Measurements from ENCODE around the gene AMOT. TPM values are rescaled to one million over a fixed set of nuclear protein-coding genes. Genes with fewer than 3 reads are reported as not detected.
A peak's percentile ranks its signal among the peaks of the same experiment; 100 is the strongest.

AMOT gene
- total RNA-seq, 1 donor from 2014 or later: 36.9 TPM

DNA sequence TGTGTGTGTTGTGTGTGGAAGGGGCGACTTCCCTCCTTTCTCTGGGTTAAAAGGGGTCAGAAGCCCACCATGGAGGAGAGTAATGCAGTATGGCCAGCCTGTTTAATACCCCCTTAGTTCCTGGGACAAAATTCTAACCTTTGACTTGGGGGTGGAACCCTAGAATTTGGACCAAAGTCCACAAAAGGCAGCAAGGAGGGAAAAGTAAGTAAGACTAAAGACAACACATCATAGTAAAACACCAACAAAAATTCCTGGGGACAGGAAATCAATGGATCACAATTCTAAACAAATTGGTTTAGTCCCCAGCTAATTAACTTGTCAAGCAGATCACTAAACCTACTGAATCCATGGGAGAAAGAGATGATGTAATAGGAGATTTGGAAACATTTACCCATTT, 3.1 kb downstream of the AMOT start:
- Histone ChIP-seq H3K27ac (ENCODE audit: low read depth, low read length) (no peak overlapping the region), H3K9ac (ENCODE audit: low read length) (no peak overlapping the region), H2AFZ (ENCODE audit: low read depth, low read length) (no peak overlapping the region), H3K4me3 (ENCODE audit: insufficient read depth, low read depth, low read length) (no peak overlapping the region), H4K20me1 (ENCODE audit: insufficient read depth, low read length) (no peaks in the 10 kb centered on the region), H3K36me3 (ENCODE audit: insufficient read depth, low read length) (no peaks in the 10 kb centered on the region), H3K9me3 (ENCODE audit: insufficient read depth, low read depth, low read length) (no peaks in the 10 kb centered on the region), H3K4me2 (ENCODE audit: low read length) (no peak overlapping the region), H3K4me1 (ENCODE audit: insufficient read depth, low read length) (peaks cover 10% of the 10 kb centered on the region), H3K27me3 (ENCODE audit: insufficient read depth, low read length) (no peaks in the 10 kb centered on the region), H3K79me2 (ENCODE audit: insufficient read depth, low read length) (no peaks in the 10 kb centered on the region)
- Mint-ChIP-seq H3K36me3 (ENCODE audit: low read depth, unreplicated experiment) (no peaks in the 10 kb centered on the region), H3K9me3 (ENCODE audit: unreplicated experiment) (no peaks in the 10 kb centered on the region), H3K27ac (ENCODE audit: unreplicated experiment) (no peak overlapping the region), H3K4me3 (ENCODE audit: unreplicated experiment) (peak overlapping the region; percentile 11), H3K27me3 (ENCODE audit: low read depth, unreplicated experiment) (no peaks in the 10 kb centered on the region), H3K4me1 (ENCODE audit: low read depth, unreplicated experiment) (peaks cover 14% of the 10 kb centered on the region)
- TF ChIP-seq, protein P1, sequence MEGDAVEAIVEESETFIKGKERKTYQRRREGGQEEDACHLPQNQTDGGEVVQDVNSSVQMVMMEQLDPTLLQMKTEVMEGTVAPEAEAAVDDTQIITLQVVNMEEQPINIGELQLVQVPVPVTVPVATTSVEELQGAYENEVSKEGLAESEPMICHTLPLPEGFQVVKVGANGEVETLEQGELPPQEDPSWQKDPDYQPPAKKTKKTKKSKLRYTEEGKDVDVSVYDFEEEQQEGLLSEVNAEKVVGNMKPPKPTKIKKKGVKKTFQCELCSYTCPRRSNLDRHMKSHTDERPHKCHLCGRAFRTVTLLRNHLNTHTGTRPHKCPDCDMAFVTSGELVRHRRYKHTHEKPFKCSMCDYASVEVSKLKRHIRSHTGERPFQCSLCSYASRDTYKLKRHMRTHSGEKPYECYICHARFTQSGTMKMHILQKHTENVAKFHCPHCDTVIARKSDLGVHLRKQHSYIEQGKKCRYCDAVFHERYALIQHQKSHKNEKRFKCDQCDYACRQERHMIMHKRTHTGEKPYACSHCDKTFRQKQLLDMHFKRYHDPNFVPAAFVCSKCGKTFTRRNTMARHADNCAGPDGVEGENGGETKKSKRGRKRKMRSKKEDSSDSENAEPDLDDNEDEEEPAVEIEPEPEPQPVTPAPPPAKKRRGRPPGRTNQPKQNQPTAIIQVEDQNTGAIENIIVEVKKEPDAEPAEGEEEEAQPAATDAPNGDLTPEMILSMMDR (IDR thresholded peaks at IDR 0.05; ENCODE audit: insufficient read depth, low read depth, low read length): no peak
- TF ChIP-seq EZH2 (IDR thresholded peaks at IDR 0.05; ENCODE audit: insufficient read depth, low read length): no peak
- FAIRE-seq (peak; percentile 29), DNase-seq (ENCODE audit: low read depth) (no peak)

DNA sequence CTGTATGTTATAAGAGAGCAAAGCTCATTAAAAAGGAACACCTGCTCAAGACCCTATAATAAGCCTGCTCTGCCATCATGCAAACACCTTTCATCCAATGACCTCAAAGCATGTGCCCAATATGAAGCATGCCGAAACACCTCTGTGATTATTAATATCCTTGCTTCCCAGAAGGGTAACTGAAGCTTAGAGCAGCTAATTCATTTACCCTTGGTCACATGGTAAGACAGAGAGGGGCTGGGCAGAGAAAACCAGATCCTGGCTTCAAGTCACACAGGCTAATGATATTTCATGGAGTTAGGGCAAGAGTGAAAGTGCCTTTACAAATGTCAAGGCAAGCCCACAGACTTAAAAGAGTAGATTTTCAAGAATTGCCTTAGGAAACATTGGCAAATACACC, 5.6 kb downstream of the AMOT start:
- H3K4me3 Mint-ChIP-seq (ENCODE audit: unreplicated experiment): no peak overlapping the region
- H3K9me3 Mint-ChIP-seq (ENCODE audit: unreplicated experiment): no peaks in the 10 kb centered on the region
- no peaks in the 10 kb centered on the region for H3K9me3 ChIP-seq (ENCODE audit: insufficient read depth, low read depth, low read length)
- no peak overlapping the region for H3K27ac ChIP-seq (ENCODE audit: low read depth, low read length)
- DNase-seq (ENCODE audit: low read depth) (no peak), FAIRE-seq (peak; percentile 66)
- no peak overlapping the region for H3K27ac Mint-ChIP-seq (ENCODE audit: unreplicated experiment)
- no peak overlapping the region for H3K9ac ChIP-seq (ENCODE audit: low read length)
- TF ChIP-seq, protein P1 (IDR thresholded peaks at IDR 0.05; ENCODE audit: insufficient read depth, low read depth, low read length): no peak
- no peak for TF ChIP-seq EZH2 (IDR thresholded peaks at IDR 0.05; ENCODE audit: insufficient read depth, low read length)
- H3K27me3 ChIP-seq (ENCODE audit: insufficient read depth, low read length): no peaks in the 10 kb centered on the region
- peak overlapping the region; percentile 73 for H3K4me2 ChIP-seq (ENCODE audit: low read length)
- no peaks in the 10 kb centered on the region for H3K27me3 Mint-ChIP-seq (ENCODE audit: low read depth, unreplicated experiment)
- peaks cover 15% of the 10 kb centered on the region for H3K4me1 Mint-ChIP-seq (ENCODE audit: low read depth, unreplicated experiment)
- no peaks in the 10 kb centered on the region for H3K36me3 Mint-ChIP-seq (ENCODE audit: low read depth, unreplicated experiment)
- no peak overlapping the region for H3K4me3 ChIP-seq (ENCODE audit: insufficient read depth, low read depth, low read length)
- H3K79me2 ChIP-seq (ENCODE audit: insufficient read depth, low read length): no peaks in the 10 kb centered on the region
- no peaks in the 10 kb centered on the region for H3K36me3 ChIP-seq (ENCODE audit: insufficient read depth, low read length)
- no peaks in the 10 kb centered on the region for H4K20me1 ChIP-seq (ENCODE audit: insufficient read depth, low read length)
- H3K4me1 ChIP-seq (ENCODE audit: insufficient read depth, low read length): peaks cover 10% of the 10 kb centered on the region
- H2AFZ ChIP-seq (ENCODE audit: low read depth, low read length): no peak overlapping the region

DNA sequence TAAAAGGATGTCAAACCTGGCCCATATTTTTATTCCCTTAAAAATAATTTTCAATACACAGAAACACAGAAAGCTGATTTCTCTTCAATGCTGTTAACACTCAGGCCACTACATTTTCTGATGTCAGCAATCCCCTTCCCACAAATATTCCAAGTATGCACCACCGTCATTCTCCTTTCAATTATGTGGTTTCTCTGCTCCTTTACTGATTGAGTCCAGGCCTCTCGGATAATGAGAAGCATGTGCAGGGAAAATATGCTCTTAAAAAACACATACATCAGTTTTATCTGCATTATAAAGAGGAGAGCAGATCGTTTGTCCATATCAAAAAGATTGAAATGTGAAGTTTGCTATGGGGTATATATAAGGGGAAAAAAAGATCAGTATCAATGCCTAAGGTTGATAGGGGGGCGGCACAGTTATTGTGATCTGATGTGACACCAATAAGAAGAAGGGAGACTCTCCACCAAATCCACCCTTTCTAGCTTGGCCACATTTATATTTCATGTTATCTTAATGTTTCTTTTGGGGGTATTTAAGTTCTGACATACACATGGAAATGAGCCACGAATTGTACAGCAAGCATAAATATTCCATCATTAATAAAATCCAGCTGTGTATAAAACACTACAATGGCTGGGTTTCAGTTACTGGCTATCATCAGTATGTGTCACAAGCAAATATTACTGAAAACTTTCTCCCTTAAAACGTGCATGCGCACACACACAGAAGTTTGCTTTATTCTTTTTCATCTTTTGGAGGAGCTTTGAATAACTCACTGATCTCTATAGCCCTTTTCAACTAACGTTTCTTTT, 6.4 kb downstream of the AMOT start:
- TF ChIP-seq, protein P1 (IDR thresholded peaks at IDR 0.05; ENCODE audit: insufficient read depth, low read depth, low read length): no peak
- no peak for TF ChIP-seq EZH2 (IDR thresholded peaks at IDR 0.05; ENCODE audit: insufficient read depth, low read length)
- Histone ChIP-seq H3K4me3 (ENCODE audit: insufficient read depth, low read depth, low read length) (peak overlapping the region; percentile 33), H3K27ac (ENCODE audit: low read depth, low read length) (peak overlapping the region; percentile 23), H4K20me1 (ENCODE audit: insufficient read depth, low read length) (no peaks in the 10 kb centered on the region), H3K9ac (ENCODE audit: low read length) (peak overlapping the region; percentile 36), H3K27me3 (ENCODE audit: insufficient read depth, low read length) (no peaks in the 10 kb centered on the region), H2AFZ (ENCODE audit: low read depth, low read length) (no peak overlapping the region), H3K9me3 (ENCODE audit: insufficient read depth, low read depth, low read length) (no peaks in the 10 kb centered on the region), H3K79me2 (ENCODE audit: insufficient read depth, low read length) (no peaks in the 10 kb centered on the region), H3K4me2 (ENCODE audit: low read length) (peak overlapping the region; percentile 73), H3K36me3 (ENCODE audit: insufficient read depth, low read length) (no peaks in the 10 kb centered on the region), H3K4me1 (ENCODE audit: insufficient read depth, low read length) (peaks cover 10% of the 10 kb centered on the region)
- Mint-ChIP-seq H3K4me3 (ENCODE audit: unreplicated experiment) (peak overlapping the region; percentile 60), H3K36me3 (ENCODE audit: low read depth, unreplicated experiment) (no peaks in the 10 kb centered on the region), H3K9me3 (ENCODE audit: unreplicated experiment) (no peaks in the 10 kb centered on the region), H3K27ac (ENCODE audit: unreplicated experiment) (peak overlapping the region; percentile 53), H3K4me1 (ENCODE audit: low read depth, unreplicated experiment) (peaks cover 15% of the 10 kb centered on the region), H3K27me3 (ENCODE audit: low read depth, unreplicated experiment) (no peaks in the 10 kb centered on the region)
- DNase-seq (ENCODE audit: low read depth) (peak; percentile 78), FAIRE-seq (peak; percentile 94)

Data from astrocyte (in vitro differentiated cells and primary cell).